Vagina (tissue), 2 donors: ENCODE results near the gene MGAT3. TPM values are rescaled to one million over a fixed set of nuclear protein-coding genes. Genes with fewer than 3 reads are reported as not detected.

Experiments used
- DNase-seq, 2 donors: peaks; one replicate each; pipeline ENCODE4 v3.0.0-alpha.2; 2017; ENCODE audit errors: extremely low spot score in 2 of 2
- H3K27ac ChIP-seq: fragments of 200-600 bp; sonication (generic); one replicate; pipeline ENCODE4 v1.5.1; 2019
- H3K27me3 ChIP-seq: fragments of 200-600 bp; sonication (generic); one replicate; pipeline ENCODE4 v1.5.1; 2019
- H3K36me3 ChIP-seq, 2 donors: fragments of 200-600 bp; sonication (generic); one replicate each; pipeline ENCODE4 v1.5.1; 2017 to 2019
- H3K4me1 ChIP-seq: fragments of 200-600 bp; sonication (generic); one replicate; pipeline ENCODE4 v1.5.1; 2019
- H3K4me3 ChIP-seq, 2 donors: fragments of 200-600 bp; sonication (generic); 1 replicate in 1 of 2; 2 replicates in 1 of 2; pipeline ENCODE4 v1.5.1; 2016 to 2019
- H3K9me3 ChIP-seq: fragments of 200-600 bp; sonication (generic); one replicate; pipeline ENCODE4 v1.5.1; 2019
- POLR2A ChIP-seq, 2 donors: fragments of 450-650 bp; IDR thresholded peaks; one replicate each; pipeline ENCODE4 v1.6.1; 2017; ENCODE audit warnings: antibody characterized with exemption in 2 of 2, mild to moderate bottlenecking in 2 of 2, moderate library complexity in 2 of 2
- POLR2AphosphoS5 ChIP-seq, 2 donors: sonication (generic); formaldehyde crosslinking; IDR thresholded peaks; one replicate each; pipeline ENCODE4 v1.9.0; 2017; ENCODE audit warnings: antibody characterized with exemption in 2 of 2, mild to moderate bottlenecking in 2 of 2, low read depth in 1 of 2; ENCODE audit not compliant: insufficient read depth in 1 of 2
- intact Hi-C: fragments of 100-400 bp; cut with DNase I; formaldehyde crosslinking; loops from one replicate; pipeline ENCODE4 v1.15.1; 2023
- total RNA-seq: library from RNA; depleted of rRNA; stranded (reverse); fragments of >200 nt; gene quantifications from one replicate; pipeline ENCODE4 v1.2.3, GENCODE V29; 2016
- TF ChIP-seq, protein P1 (sequence below), 3 experiments: fragments of 450-650 bp in 2 of 3; fragments of 200-600 bp in 1 of 3; sonication (generic) in 1 of 3; IDR thresholded peaks; one replicate each; pipeline ENCODE4 v1.5.1; 2017 to 2019; ENCODE audit warnings: antibody characterized with exemption in 3 of 3, mild to moderate bottlenecking in 2 of 3, moderate library complexity in 2 of 3

The MGAT3 gene
- total RNA-seq, 1 donor from 2014 or later: 0.98 TPM

DNA sequence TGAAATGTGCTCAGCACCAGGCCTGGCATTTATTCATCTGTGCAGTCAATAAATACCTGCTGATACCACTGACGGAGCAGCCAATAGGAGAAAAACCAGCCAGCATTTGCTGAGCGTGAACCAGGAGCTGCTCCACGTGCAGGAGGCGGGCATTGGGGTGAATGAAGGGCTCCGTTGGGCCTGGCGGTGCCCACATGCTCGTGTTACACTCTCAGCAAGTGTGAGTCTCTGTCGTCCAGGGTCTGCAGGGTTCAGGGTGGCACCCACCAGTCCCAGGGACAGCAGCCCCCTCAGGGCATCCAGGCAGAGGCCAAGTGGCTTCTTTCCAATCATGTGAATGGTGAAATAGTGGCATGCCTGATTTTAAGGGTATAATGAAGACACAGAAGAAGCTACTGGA lies 79.9 kb downstream of the MGAT3 start:
- Histone ChIP-seq H3K27ac (no peak overlapping the region), H3K27me3 (no peaks in the 10 kb centered on the region), H3K36me3 (no peaks in the 10 kb centered on the region), H3K9me3 (no peaks in the 10 kb centered on the region), H3K4me1 (peaks cover 18% of the 10 kb centered on the region), H3K4me3 (no peak overlapping the region)
- TF ChIP-seq, protein P1, sequence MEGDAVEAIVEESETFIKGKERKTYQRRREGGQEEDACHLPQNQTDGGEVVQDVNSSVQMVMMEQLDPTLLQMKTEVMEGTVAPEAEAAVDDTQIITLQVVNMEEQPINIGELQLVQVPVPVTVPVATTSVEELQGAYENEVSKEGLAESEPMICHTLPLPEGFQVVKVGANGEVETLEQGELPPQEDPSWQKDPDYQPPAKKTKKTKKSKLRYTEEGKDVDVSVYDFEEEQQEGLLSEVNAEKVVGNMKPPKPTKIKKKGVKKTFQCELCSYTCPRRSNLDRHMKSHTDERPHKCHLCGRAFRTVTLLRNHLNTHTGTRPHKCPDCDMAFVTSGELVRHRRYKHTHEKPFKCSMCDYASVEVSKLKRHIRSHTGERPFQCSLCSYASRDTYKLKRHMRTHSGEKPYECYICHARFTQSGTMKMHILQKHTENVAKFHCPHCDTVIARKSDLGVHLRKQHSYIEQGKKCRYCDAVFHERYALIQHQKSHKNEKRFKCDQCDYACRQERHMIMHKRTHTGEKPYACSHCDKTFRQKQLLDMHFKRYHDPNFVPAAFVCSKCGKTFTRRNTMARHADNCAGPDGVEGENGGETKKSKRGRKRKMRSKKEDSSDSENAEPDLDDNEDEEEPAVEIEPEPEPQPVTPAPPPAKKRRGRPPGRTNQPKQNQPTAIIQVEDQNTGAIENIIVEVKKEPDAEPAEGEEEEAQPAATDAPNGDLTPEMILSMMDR (IDR thresholded peaks at IDR 0.05): no peak
- no peak for TF ChIP-seq POLR2AphosphoS5 (IDR thresholded peaks at IDR 0.05; ENCODE audit: insufficient read depth in 1 of 2, low read depth in 1 of 2)
- intact Hi-C loops: loop anchor here (10.0 kb wide), 1 partner anchor 808 kb away; the partner anchor contains the start of gene ADSL
- DNase-seq: no peak

DNA sequence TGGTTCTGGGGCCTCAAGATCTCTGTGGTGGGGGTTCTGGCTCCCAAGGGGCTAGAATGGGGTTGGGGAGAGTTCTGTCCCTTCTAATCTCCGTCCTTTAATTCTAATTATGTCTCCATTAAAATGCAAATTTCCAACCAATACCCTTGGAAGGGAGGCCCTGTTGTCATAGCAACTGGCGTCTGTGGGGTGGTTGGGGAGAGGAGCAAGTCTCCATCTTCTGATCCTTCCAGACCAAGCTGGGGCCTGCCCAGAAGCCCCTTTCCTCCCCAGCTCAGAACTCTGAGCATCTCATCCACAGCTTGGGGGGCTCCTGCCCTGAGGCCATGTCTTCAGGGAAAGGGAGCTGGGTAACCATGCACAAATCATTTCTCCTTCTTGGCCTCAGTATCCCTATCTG lies 81.2 kb downstream of the MGAT3 start:
- no peaks in the 10 kb centered on the region for H3K27me3 ChIP-seq
- intact Hi-C loops: loop anchor here (10.0 kb wide), 1 partner anchor 807 kb away; the partner anchor contains the start of gene ADSL
- H3K9me3 ChIP-seq: no peaks in the 10 kb centered on the region
- no peaks in the 10 kb centered on the region for H3K36me3 ChIP-seq
- H3K4me1 ChIP-seq: peaks cover 14% of the 10 kb centered on the region
- TF ChIP-seq POLR2A (IDR thresholded peaks at IDR 0.05) (no peak), POLR2AphosphoS5 (IDR thresholded peaks at IDR 0.05; ENCODE audit: insufficient read depth in 1 of 2, low read depth in 1 of 2) (no peak)
- TF ChIP-seq, protein P1 (IDR thresholded peaks at IDR 0.05): no peak
- no peak for DNase-seq
- no peak overlapping the region for H3K4me3 ChIP-seq
- no peak overlapping the region for H3K27ac ChIP-seq

Other genes with a start within 250 kb of the MGAT3 start
- 4.7 TPM for gene PDGFB, start 212.0 kb upstream of the MGAT3 start, total RNA-seq
- gene RPL3, start 137.4 kb upstream of the MGAT3 start, total RNA-seq: 2,613 TPM
- 42.2 TPM for gene SYNGR1, start 107.0 kb upstream of the MGAT3 start, total RNA-seq
- 25.5 TPM for gene TAB1, start 57.2 kb upstream of the MGAT3 start, total RNA-seq
- gene MIEF1, start 45.3 kb downstream of the MGAT3 start, total RNA-seq: 18.9 TPM
- gene ATF4, start 63.5 kb downstream of the MGAT3 start, total RNA-seq: 246 TPM
- gene RPS19BP1, start 75.7 kb downstream of the MGAT3 start, total RNA-seq: 107 TPM
- gene CACNA1I, start 113.7 kb downstream of the MGAT3 start, total RNA-seq: 1.2 TPM